HG03558 (cell line): ENCODE results near the gene ALKBH4.
"Not testable (repeated sequence)": the region's sequence is repeated elsewhere in the genome, so short reads cannot be mapped to it uniquely, and the experiment has no call there.

Source experiments
- ATAC-seq: cut with Tn5 transposase; IDR thresholded peaks from one replicate; pipeline ENCODE4 v1.9.1; 2021; ENCODE audit warnings: moderate number of reproducible peaks; ENCODE audit not compliant: unreplicated experiment; ENCODE audit errors: extremely low read depth

ALKBH4 gene

GRCh38 chr7:102456327-102456726, 8.3 kb downstream of the ALKBH4 start:
- no peak for ATAC-seq

- ATAC-seq: no peak
Observed at GRCh38 chr7:102455596-102455995, 9.1 kb downstream of the ALKBH4 start.

GRCh38 chr7:102454932-102455331, 9.7 kb downstream of the ALKBH4 start:
- ATAC-seq: not testable (repeated sequence)

GRCh38 chr7:102454468-102454867, 10.2 kb downstream of the ALKBH4 start:
- ATAC-seq: no peak

GRCh38 chr7:102453319-102453718, 11.3 kb downstream of the ALKBH4 start:
- ATAC-seq: no peak

GRCh38 chr7:102452451-102452850, 12.2 kb downstream of the ALKBH4 start:
- ATAC-seq: no peak

GRCh38 chr7:102451371-102452054, 13.2 kb downstream of the ALKBH4 start:
- no peak for ATAC-seq

GRCh38 chr7:102450242-102450641, 14.4 kb downstream of the ALKBH4 start:
- no peak for ATAC-seq

GRCh38 chr7:102449136-102449535, 15.5 kb downstream of the ALKBH4 start:
- ATAC-seq: no peak

GRCh38 chr7:102447311-102447710, 17.4 kb downstream of the ALKBH4 start:
- no peak for ATAC-seq

- ATAC-seq: no peak
Observed at GRCh38 chr7:102446387-102447156, 18.1 kb downstream of the ALKBH4 start.

- no peak for ATAC-seq
Observed at GRCh38 chr7:102445674-102446071, 19.0 kb downstream of the ALKBH4 start.

- peak; percentile 30 for ATAC-seq
Observed at GRCh38 chr7:102444961-102445673, 19.5 kb downstream of the ALKBH4 start.

GRCh38 chr7:102439963-102440795, 24.5 kb downstream of the ALKBH4 start:
- no peak for ATAC-seq

GRCh38 chr7:102436118-102436517, 28.5 kb downstream of the ALKBH4 start:
- no peak for ATAC-seq

GRCh38 chr7:102434039-102434486, 30.6 kb downstream of the ALKBH4 start:
- ATAC-seq: no peak

GRCh38 chr7:102433219-102434038, 31.2 kb downstream of the ALKBH4 start, which contains the start of gene ORAI2:
TSS of gene ORAI2 (plus strand) at chr7:102433575. CDS start at chr7:102438957, 5,382 bp downstream.
- ATAC-seq: no peak

GRCh38 chr7:102432442-102433218, 32.0 kb downstream of the ALKBH4 start:
- ATAC-seq: no peak
